Neural cell (in vitro differentiated cells): ENCODE measurements around the gene ARHGEF10L. TPM values are rescaled to one million over a fixed set of nuclear protein-coding genes. Genes with fewer than 3 reads are reported as not detected.

Source experiments
- H2AFZ ChIP-seq: fragments of 200-600, 300-800 bp; sonication (generic), shearing (Covaris generic); 2 replicates; pipeline ENCODE4 v1.6.0; 2014; ENCODE audit warnings: low read depth, mild to moderate bottlenecking, antibody characterized with exemption, low read length, moderate library complexity
- H3F3A ChIP-seq: fragments of 200-600 bp; shearing (Covaris generic); 2 replicates; pipeline ENCODE4 v1.6.1; 2016; ENCODE audit warnings: mild to moderate bottlenecking, moderate library complexity, mixed read lengths, antibody characterized with exemption, low read length; ENCODE audit not compliant: insufficient read depth, poor library complexity, severe bottlenecking
- H3K27ac ChIP-seq: fragments of 200-600, 300-800 bp; sonication (generic), shearing (Covaris generic); 2 replicates; pipeline ENCODE4 v1.5.1; 2014; ENCODE audit warnings: mild to moderate bottlenecking, low read length, moderate library complexity
- H3K27me3 ChIP-seq: fragments of 300-800, 200-600 bp; sonication (generic), shearing (Covaris generic); 2 replicates; pipeline ENCODE4 v1.6.0; 2014; ENCODE audit warnings: mild to moderate bottlenecking, low read depth, low read length, moderate library complexity; ENCODE audit not compliant: insufficient read depth
- H3K36me3 ChIP-seq: fragments of 300-800, 200-600 bp; sonication (generic), shearing (Covaris generic); 2 replicates; pipeline ENCODE4 v1.5.1; 2014; ENCODE audit warnings: mild to moderate bottlenecking, antibody characterized with exemption, low read length, moderate library complexity; ENCODE audit not compliant: insufficient read depth
- H3K4me2 ChIP-seq: fragments of 300-800, 200-600 bp; sonication (generic), shearing (Covaris generic); 2 replicates; pipeline ENCODE4 v1.6.0; 2014; ENCODE audit warnings: mild to moderate bottlenecking, low read length
- H3K4me3 ChIP-seq: fragments of 300-800, 200-600 bp; sonication (generic), shearing (Covaris generic); 2 replicates; pipeline ENCODE4 v1.5.1; 2014; ENCODE audit warnings: mild to moderate bottlenecking, low read length, moderate library complexity
- H3K79me2 ChIP-seq: fragments of 200-600 bp; shearing (Covaris generic); replicated peaks from 2 replicates; pipeline ENCODE4 v1.6.0; 2014; ENCODE audit warnings: mild to moderate bottlenecking, low read length, moderate library complexity; ENCODE audit not compliant: insufficient read depth
- H3K9ac ChIP-seq: fragments of 300-800, 200-600 bp; sonication (generic), shearing (Covaris generic); 2 replicates; pipeline ENCODE4 v1.6.1; 2016; ENCODE audit warnings: mild to moderate bottlenecking, low read length, mixed read lengths
- H3K9me2 ChIP-seq: fragments of 200-600 bp; shearing (Covaris generic); 2 replicates; pipeline ENCODE4 v1.6.1; 2016; ENCODE audit warnings: mild to moderate bottlenecking, low read length, mixed read lengths; ENCODE audit not compliant: insufficient read depth
- H3K9me3 ChIP-seq: fragments of 200-600, 300-800 bp; sonication (generic), shearing (Covaris generic); 2 replicates; pipeline ENCODE4 v1.6.1; 2016; ENCODE audit warnings: mild to moderate bottlenecking, mixed run types, low read length, moderate library complexity, mixed read lengths
- H4K20me1 ChIP-seq: fragments of 200-600 bp; shearing (Covaris generic); 2 replicates; pipeline ENCODE4 v1.6.1; 2016; ENCODE audit warnings: mild to moderate bottlenecking, mixed run types; ENCODE audit not compliant: insufficient read depth
- CTCF ChIP-seq: fragments of 450-650 bp; IDR thresholded peaks from 2 replicates; pipeline ENCODE4 v1.5.1; 2014; ENCODE audit warnings: antibody characterized with exemption, mild to moderate bottlenecking, moderate library complexity; ENCODE audit not compliant: poor library complexity, severe bottlenecking
- EP300 ChIP-seq: fragments of 450-650 bp; conservative IDR thresholded peaks from 2 replicates; pipeline ENCODE4 v1.6.1; 2014; ENCODE audit warnings: antibody characterized with exemption, mild to moderate bottlenecking, moderate library complexity; ENCODE audit not compliant: poor library complexity, severe bottlenecking
- EZH2 ChIP-seq: fragments of 200-600, 300-800 bp; shearing (Covaris generic), sonication (generic); IDR thresholded peaks from 2 replicates; pipeline ENCODE4 v1.6.1; 2014; ENCODE audit warnings: antibody characterized with exemption, low read length, borderline replicate concordance, mild to moderate bottlenecking; ENCODE audit not compliant: insufficient read depth, poor library complexity, severe bottlenecking
- MXI1 ChIP-seq: fragments of 450-650 bp; conservative IDR thresholded peaks from 2 replicates; pipeline ENCODE4 v1.6.1; 2014; ENCODE audit warnings: antibody characterized with exemption, mild to moderate bottlenecking; ENCODE audit not compliant: poor library complexity, severe bottlenecking
- POLR2AphosphoS5 ChIP-seq: IDR thresholded peaks from 2 replicates; pipeline ENCODE4 v1.6.1; 2012
- RAD21 ChIP-seq: fragments of 450-650 bp; conservative IDR thresholded peaks from 2 replicates; pipeline ENCODE4 v1.6.1; 2014; ENCODE audit warnings: antibody characterized with exemption, mild to moderate bottlenecking, moderate library complexity
- REST ChIP-seq: IDR thresholded peaks from 2 replicates; pipeline ENCODE4 v1.6.1; 2012; ENCODE audit warnings: borderline replicate concordance
- SMC3 ChIP-seq: fragments of 450-650 bp; conservative IDR thresholded peaks from 2 replicates; pipeline ENCODE4 v1.6.1; 2014; ENCODE audit warnings: antibody characterized with exemption, mild to moderate bottlenecking, moderate library complexity; ENCODE audit not compliant: poor library complexity
- TAF1 ChIP-seq: IDR thresholded peaks from 2 replicates; pipeline ENCODE4 v1.6.1; 2012; ENCODE audit warnings: low read depth
- polyA plus RNA-seq: library from polyadenylated mRNA; depleted of rRNA; stranded (reverse); fragments of >200 nt; gene quantifications from 2 replicates; pipeline ENCODE4 v1.2.3, GENCODE V29; 2014

The ARHGEF10L gene
- polyA plus RNA-seq, 1 donor from 2014 or later, result 123 TPM

DNA sequence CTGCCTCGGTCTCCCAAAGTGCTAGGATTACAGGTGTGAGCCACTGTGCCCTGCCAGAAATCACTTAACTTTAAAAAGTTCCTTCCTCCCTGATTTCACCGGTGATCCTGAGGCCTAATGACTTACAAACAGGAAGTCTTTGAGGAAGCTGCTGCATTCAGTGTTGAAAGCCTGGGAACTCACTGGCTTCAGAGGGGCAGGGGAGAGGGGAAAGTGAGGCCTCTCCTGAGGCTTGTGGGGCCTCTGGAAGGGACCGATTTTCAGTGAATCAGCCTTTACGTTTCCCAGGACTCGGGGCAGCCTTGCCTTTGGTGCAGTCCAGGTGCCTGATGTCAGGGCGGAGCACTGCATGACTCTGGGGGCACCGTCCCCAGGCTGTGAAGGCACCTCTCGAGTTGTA lies 30.1 kb upstream of the ARHGEF10L start:
- TF ChIP-seq CTCF (no peak), RAD21 (no peak), MXI1 (no peak), SMC3 (no peak), REST (no peak), EZH2 (no peak), POLR2AphosphoS5 (no peak), TAF1 (no peak), EP300 (no peak)
- H3K36me3 ChIP-seq, result no peaks in the 10 kb centered on the region
- no peaks in the 10 kb centered on the region for H3K27me3 ChIP-seq
- H3K4me2 ChIP-seq, result no peak overlapping the region
- H3K27ac ChIP-seq, result no peak overlapping the region
- H4K20me1 ChIP-seq, result no peaks in the 10 kb centered on the region
- no peaks in the 10 kb centered on the region for H3F3A ChIP-seq
- H3K9me2 ChIP-seq, result no peaks in the 10 kb centered on the region
- no peak overlapping the region for H2AFZ ChIP-seq
- no peaks in the 10 kb centered on the region for H3K9me3 ChIP-seq
- H3K9ac ChIP-seq, result no peak overlapping the region
- no peak overlapping the region for H3K4me3 ChIP-seq
- H3K79me2 ChIP-seq, result no peaks in the 10 kb centered on the region

GRCh38 chr1:17510138-17510537 lies 29.4 kb upstream of the ARHGEF10L start:
- H4K20me1 ChIP-seq, result no peaks in the 10 kb centered on the region

More at GRCh38 chr1:17510138-17510537, 29.4 kb upstream of the ARHGEF10L start:
- H3K27ac ChIP-seq, result no peak overlapping the region
- no peaks in the 10 kb centered on the region for H3K36me3 ChIP-seq
- no peak overlapping the region for H2AFZ ChIP-seq
- H3F3A ChIP-seq, result no peaks in the 10 kb centered on the region
- H3K79me2 ChIP-seq, result no peaks in the 10 kb centered on the region
- no peak overlapping the region for H3K4me2 ChIP-seq
- no peak overlapping the region for H3K9ac ChIP-seq
- H3K9me2 ChIP-seq, result no peaks in the 10 kb centered on the region
- no peak for TF ChIP-seq POLR2AphosphoS5
- no peak for TF ChIP-seq EZH2
- no peak for TF ChIP-seq CTCF
- TF ChIP-seq MXI1, result no peak
- no peak for TF ChIP-seq EP300
- no peak for TF ChIP-seq TAF1
- no peak for TF ChIP-seq REST
- TF ChIP-seq RAD21, result no peak
- no peak for TF ChIP-seq SMC3
- no peak overlapping the region for H3K4me3 ChIP-seq
- H3K9me3 ChIP-seq, result no peaks in the 10 kb centered on the region
- no peaks in the 10 kb centered on the region for H3K27me3 ChIP-seq
